Fibroblast of lung (primary cell): Measurements from ENCODE around the gene ZNF653. TPM values are rescaled to one million over a fixed set of nuclear protein-coding genes. Genes with fewer than 3 reads are reported as not detected.

Experiments used
- DNase-seq, 2 donors: peaks; one replicate each; pipeline versions ENCODE4 v3.0.0 to v3.0.0-alpha.2; 2010; ENCODE audit warnings: low read depth in 2 of 2
- H2AFZ ChIP-seq: 2 replicates; pipeline ENCODE4 v1.5.1; 2012; ENCODE audit warnings: low read length, control low read depth, inconsistent platforms
- H3K27ac ChIP-seq: 2 replicates; pipeline ENCODE4 v1.5.1; 2011; ENCODE audit warnings: low read length, control low read depth; ENCODE audit not compliant: insufficient read depth
- H3K27me3 ChIP-seq: 2 replicates; pipeline ENCODE4 v1.5.1; 2011; ENCODE audit warnings: mild to moderate bottlenecking, low read length; ENCODE audit not compliant: control insufficient read depth, insufficient read depth
- H3K36me3 ChIP-seq: 2 replicates; pipeline ENCODE4 v1.5.1; 2011; ENCODE audit warnings: low read length; ENCODE audit not compliant: control insufficient read depth, insufficient read depth
- H3K4me1 ChIP-seq: 2 replicates; pipeline ENCODE4 v1.5.1; 2011; ENCODE audit warnings: low read length; ENCODE audit not compliant: control insufficient read depth, insufficient read depth; ENCODE audit errors: extremely low read depth
- H3K4me2 ChIP-seq: 2 replicates; pipeline ENCODE4 v1.5.1; 2011; ENCODE audit warnings: low read length, control low read depth; ENCODE audit not compliant: insufficient read depth; ENCODE audit errors: extremely low read depth
- H3K4me3 ChIP-seq, 4 experiments: fragments of 200-600 bp in 1 of 4; sonication (generic) in 1 of 4; replicated peaks in 1 of 4; 2 replicates each; pipeline ENCODE4 v1.5.1; 2011 to 2016; ENCODE audit warnings: low read length in 4 of 4, low read depth in 3 of 4, mild to moderate bottlenecking in 3 of 4, control low read depth in 2 of 4, inconsistent platforms in 1 of 4, mixed read lengths in 1 of 4; ENCODE audit not compliant: insufficient read depth in 1 of 4; ENCODE audit errors: control extremely low read depth in 1 of 4
- H3K79me2 ChIP-seq: 2 replicates; pipeline ENCODE4 v1.5.1; 2012; ENCODE audit warnings: mild to moderate bottlenecking, low read length, inconsistent platforms; ENCODE audit not compliant: control insufficient read depth, insufficient read depth
- H3K9ac ChIP-seq: 2 replicates; pipeline ENCODE4 v1.5.1; 2011; ENCODE audit warnings: mild to moderate bottlenecking, low read length, control low read depth; ENCODE audit not compliant: insufficient read depth
- H3K9me3 ChIP-seq: 2 replicates; pipeline ENCODE4 v1.5.1; 2012; ENCODE audit warnings: low read depth, low read length; ENCODE audit not compliant: control insufficient read depth, insufficient read depth
- H4K20me1 ChIP-seq: 2 replicates; pipeline ENCODE4 v1.5.1; 2011; ENCODE audit warnings: low read length; ENCODE audit not compliant: control insufficient read depth, insufficient read depth; ENCODE audit errors: extremely low read depth
- EZH2 ChIP-seq: IDR thresholded peaks from 2 replicates; pipeline ENCODE4 v1.5.1; 2012; ENCODE audit warnings: low read length, control low read depth, mild to moderate bottlenecking; ENCODE audit errors: missing control alignments
- polyA minus RNA-seq: library from RNA; depleted of rRNA, polyadenylated mRNA; stranded (reverse); fragments of >200 nt; gene quantifications from 2 replicates; pipeline ENCODE4 v1.2.3, GENCODE V29; 2011; ENCODE audit warnings: low replicate concordance
- polyA plus RNA-seq, 2 donors: library from polyadenylated mRNA; depleted of rRNA in 1 of 2; stranded (reverse) in 1 of 2; unstranded in 1 of 2; fragments of >200 nt; gene quantifications; 2 replicates each; pipeline ENCODE4 v1.2.1, GENCODE V29; 2011 to 2012; ENCODE audit warnings: missing spikeins in 1 of 2
- total RNA-seq: library from RNA; depleted of rRNA; stranded (reverse); fragments of >200 nt; gene quantifications from 2 replicates; pipeline ENCODE4 v1.2.1, GENCODE V29; 2014
- TF ChIP-seq, protein P1 (sequence below), 2 donors: IDR thresholded peaks in 1 of 2; conservative IDR thresholded peaks in 1 of 2; 1 replicate in 1 of 2; 2 replicates in 1 of 2; pipeline ENCODE4 v1.5.1; 2011 to 2012; ENCODE audit warnings: low read length in 2 of 2, control low read depth in 1 of 2, inconsistent platforms in 1 of 2, low read depth in 1 of 2, mild to moderate bottlenecking in 1 of 2

The ZNF653 gene, protein sequence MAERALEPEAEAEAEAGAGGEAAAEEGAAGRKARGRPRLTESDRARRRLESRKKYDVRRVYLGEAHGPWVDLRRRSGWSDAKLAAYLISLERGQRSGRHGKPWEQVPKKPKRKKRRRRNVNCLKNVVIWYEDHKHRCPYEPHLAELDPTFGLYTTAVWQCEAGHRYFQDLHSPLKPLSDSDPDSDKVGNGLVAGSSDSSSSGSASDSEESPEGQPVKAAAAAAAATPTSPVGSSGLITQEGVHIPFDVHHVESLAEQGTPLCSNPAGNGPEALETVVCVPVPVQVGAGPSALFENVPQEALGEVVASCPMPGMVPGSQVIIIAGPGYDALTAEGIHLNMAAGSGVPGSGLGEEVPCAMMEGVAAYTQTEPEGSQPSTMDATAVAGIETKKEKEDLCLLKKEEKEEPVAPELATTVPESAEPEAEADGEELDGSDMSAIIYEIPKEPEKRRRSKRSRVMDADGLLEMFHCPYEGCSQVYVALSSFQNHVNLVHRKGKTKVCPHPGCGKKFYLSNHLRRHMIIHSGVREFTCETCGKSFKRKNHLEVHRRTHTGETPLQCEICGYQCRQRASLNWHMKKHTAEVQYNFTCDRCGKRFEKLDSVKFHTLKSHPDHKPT
- 3.5 and 3.6 TPM in 2 replicates for total RNA-seq
- polyA plus RNA-seq: 3.1 and 5.5 TPM in 2 replicates
- polyA plus RNA-seq (2012): 2.8 and 3.5 TPM in 2 replicates
- 4.0 and 4.4 TPM in 2 replicates for polyA minus RNA-seq

DNA sequence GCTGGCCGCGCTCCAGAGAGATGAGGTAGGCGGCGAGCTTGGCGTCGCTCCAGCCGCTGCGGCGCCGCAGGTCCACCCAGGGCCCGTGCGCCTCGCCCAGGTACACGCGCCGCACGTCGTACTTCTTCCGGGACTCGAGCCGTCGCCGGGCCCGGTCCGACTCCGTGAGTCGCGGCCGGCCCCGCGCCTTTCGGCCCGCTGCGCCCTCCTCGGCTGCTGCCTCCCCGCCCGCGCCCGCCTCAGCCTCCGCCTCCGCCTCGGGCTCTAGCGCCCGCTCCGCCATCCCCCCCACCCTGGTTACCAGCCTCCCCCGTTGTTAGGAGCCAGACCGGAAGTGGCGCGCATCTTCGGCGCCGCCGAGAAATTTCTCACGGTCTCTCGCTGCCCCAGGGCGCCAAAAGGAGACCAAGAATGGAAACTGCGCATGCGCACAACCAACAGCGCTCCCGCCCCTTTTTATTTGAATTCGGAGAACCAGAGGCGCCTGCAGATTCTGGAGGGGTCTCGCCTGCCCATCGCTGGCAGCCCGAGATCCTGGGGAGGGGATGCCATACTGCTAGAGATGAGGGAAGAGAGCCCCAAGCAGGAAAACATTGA is at the start of gene ZNF653:
Gene ZNF653 (minus strand): TSS at position 336 of the 597 bp plus-strand sequence. CDS start 53 bp downstream, at position 283.
- H3K36me3 ChIP-seq: no peaks in the 10 kb centered on the region
- no peaks in the 10 kb centered on the region for H3K79me2 ChIP-seq
- peak within 1 kb of the TSS; percentile 60 to 74 (median 66) for H3K4me3 ChIP-seq
- no peak for TF ChIP-seq EZH2
- TF ChIP-seq, protein P1, sequence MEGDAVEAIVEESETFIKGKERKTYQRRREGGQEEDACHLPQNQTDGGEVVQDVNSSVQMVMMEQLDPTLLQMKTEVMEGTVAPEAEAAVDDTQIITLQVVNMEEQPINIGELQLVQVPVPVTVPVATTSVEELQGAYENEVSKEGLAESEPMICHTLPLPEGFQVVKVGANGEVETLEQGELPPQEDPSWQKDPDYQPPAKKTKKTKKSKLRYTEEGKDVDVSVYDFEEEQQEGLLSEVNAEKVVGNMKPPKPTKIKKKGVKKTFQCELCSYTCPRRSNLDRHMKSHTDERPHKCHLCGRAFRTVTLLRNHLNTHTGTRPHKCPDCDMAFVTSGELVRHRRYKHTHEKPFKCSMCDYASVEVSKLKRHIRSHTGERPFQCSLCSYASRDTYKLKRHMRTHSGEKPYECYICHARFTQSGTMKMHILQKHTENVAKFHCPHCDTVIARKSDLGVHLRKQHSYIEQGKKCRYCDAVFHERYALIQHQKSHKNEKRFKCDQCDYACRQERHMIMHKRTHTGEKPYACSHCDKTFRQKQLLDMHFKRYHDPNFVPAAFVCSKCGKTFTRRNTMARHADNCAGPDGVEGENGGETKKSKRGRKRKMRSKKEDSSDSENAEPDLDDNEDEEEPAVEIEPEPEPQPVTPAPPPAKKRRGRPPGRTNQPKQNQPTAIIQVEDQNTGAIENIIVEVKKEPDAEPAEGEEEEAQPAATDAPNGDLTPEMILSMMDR (conservative IDR thresholded peaks at IDR 0.05 in 1 of 2, IDR thresholded peaks at IDR 0.05 in 1 of 2; ENCODE audit: low read depth in 1 of 2, low read length in 2 of 2): no peak
- H3K4me2 ChIP-seq: peak within 1 kb of the TSS; percentile 83
- peak; percentile 85 to 94 for DNase-seq
- no peaks in the 10 kb centered on the region for H4K20me1 ChIP-seq
- H3K27me3 ChIP-seq: no peaks in the 10 kb centered on the region
- peaks cover 6% of the 10 kb centered on the region for H3K4me1 ChIP-seq
- H2AFZ ChIP-seq: peak within 1 kb of the TSS; percentile 87
- H3K9me3 ChIP-seq: no peaks in the 10 kb centered on the region
- H3K9ac ChIP-seq: peak within 1 kb of the TSS; percentile 90
- H3K27ac ChIP-seq: peak within 1 kb of the TSS; percentile 79

DNA sequence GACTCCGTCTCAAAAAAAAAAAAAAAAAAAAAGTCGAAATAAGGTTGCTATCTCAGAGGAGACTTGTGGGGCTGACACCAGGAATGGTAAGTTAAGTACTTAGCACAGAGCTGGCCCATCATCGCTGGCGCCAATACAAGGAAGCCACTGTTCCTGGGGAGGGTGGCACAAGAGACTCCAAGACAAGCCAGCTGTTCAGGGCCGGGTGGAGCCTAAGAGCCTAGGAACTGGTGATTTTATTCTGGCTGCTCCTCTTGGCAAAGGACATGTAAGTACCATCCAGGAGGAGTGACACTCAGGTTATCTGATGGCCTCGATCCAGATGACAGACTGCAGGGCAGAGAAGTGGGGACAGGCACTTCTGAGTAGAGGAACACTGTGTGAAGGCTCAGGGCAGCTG is 49.6 kb upstream of the ZNF653 start:
- Histone ChIP-seq H2AFZ (no peak overlapping the region), H3K27ac (no peak overlapping the region), H3K4me2 (no peak overlapping the region), H3K79me2 (peaks cover 29% of the 10 kb centered on the region), H3K9me3 (no peaks in the 10 kb centered on the region), H3K4me1 (peaks cover 6% of the 10 kb centered on the region), H3K27me3 (no peaks in the 10 kb centered on the region), H3K36me3 (peaks cover 14% of the 10 kb centered on the region), H3K9ac (no peak overlapping the region), H3K4me3 (no peak overlapping the region), H4K20me1 (no peaks in the 10 kb centered on the region)
- no peak for TF ChIP-seq EZH2
- TF ChIP-seq, protein P1 (conservative IDR thresholded peaks at IDR 0.05 in 1 of 2, IDR thresholded peaks at IDR 0.05 in 1 of 2; ENCODE audit: low read depth in 1 of 2, low read length in 2 of 2): no peak
- DNase-seq: no peak

DNA sequence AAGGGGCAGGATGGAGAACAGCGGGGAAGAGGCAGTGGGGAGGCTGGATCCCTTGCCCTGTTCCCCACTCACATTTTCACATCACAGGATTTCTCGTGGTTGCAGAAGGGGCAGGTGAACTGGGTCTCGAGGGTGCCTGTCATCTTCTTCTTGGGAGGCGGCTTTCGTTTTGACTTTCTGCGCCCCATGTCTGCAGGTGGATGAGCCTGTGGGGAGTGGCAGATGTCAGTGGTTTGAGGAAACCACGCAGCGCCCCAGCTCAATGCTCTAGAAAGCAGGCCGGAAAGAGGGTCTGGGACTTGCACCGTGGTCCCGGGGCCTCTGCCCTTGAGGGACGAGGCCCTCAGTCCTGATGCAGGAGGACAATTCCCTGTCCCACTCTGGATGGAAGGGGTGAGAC is 48.5 kb upstream of the ZNF653 start:
- peaks cover 29% of the 10 kb centered on the region for H3K79me2 ChIP-seq
- no peak overlapping the region for H3K4me3 ChIP-seq
- H3K9ac ChIP-seq: no peak overlapping the region
- DNase-seq: no peak
- no peak overlapping the region for H3K4me2 ChIP-seq
- H3K27ac ChIP-seq: no peak overlapping the region
- H3K36me3 ChIP-seq: peaks cover 14% of the 10 kb centered on the region
- peaks cover 6% of the 10 kb centered on the region for H3K4me1 ChIP-seq
- H3K27me3 ChIP-seq: no peaks in the 10 kb centered on the region
- H3K9me3 ChIP-seq: no peaks in the 10 kb centered on the region
- H4K20me1 ChIP-seq: no peaks in the 10 kb centered on the region
- TF ChIP-seq EZH2: no peak
- TF ChIP-seq, protein P1 (conservative IDR thresholded peaks at IDR 0.05 in 1 of 2, IDR thresholded peaks at IDR 0.05 in 1 of 2; ENCODE audit: low read depth in 1 of 2, low read length in 2 of 2): no peak
- no peak overlapping the region for H2AFZ ChIP-seq
